HEK293 (cell line): Measurements from ENCODE around the gene KCNMA1.

Experiments used
- ZNF24 ChIP-seq: fragments of 450-650 bp; formaldehyde crosslinking; IDR thresholded peaks from 2 replicates; pipeline ENCODE4 v1.5.1; 2016; ENCODE audit warnings: missing biosample characterization, missing genetic modification characterization
- TF ChIP-seq, protein P1 (sequence below): sonication (generic); formaldehyde crosslinking; IDR thresholded peaks from 2 replicates; pipeline ENCODE4 v1.8.1; 2022; ENCODE audit warnings: mild to moderate bottlenecking, moderate library complexity, missing genetic modification reagents
- TF ChIP-seq, protein P2 (sequence below): fragments of 450-650 bp; formaldehyde crosslinking; IDR thresholded peaks from 2 replicates; pipeline ENCODE4 v1.5.1; 2016; ENCODE audit warnings: missing biosample characterization, missing genetic modification characterization
- TF ChIP-seq, protein P3 (sequence below): fragments of 450-650 bp; formaldehyde crosslinking; IDR thresholded peaks from 2 replicates; pipeline ENCODE4 v1.5.1; 2016; ENCODE audit warnings: missing biosample characterization, missing genetic modification characterization
- TF ChIP-seq, protein P4 (sequence below): fragments of 450-650 bp; formaldehyde crosslinking; IDR thresholded peaks from 2 replicates; pipeline ENCODE4 v1.5.1; 2016; ENCODE audit warnings: missing biosample characterization, missing genetic modification characterization
- TF ChIP-seq, protein P5 (sequence below): fragments of 450-650 bp; formaldehyde crosslinking; IDR thresholded peaks from 2 replicates; pipeline ENCODE4 v1.5.1; 2016; ENCODE audit warnings: missing biosample characterization, missing genetic modification characterization, low read depth

DNA sequence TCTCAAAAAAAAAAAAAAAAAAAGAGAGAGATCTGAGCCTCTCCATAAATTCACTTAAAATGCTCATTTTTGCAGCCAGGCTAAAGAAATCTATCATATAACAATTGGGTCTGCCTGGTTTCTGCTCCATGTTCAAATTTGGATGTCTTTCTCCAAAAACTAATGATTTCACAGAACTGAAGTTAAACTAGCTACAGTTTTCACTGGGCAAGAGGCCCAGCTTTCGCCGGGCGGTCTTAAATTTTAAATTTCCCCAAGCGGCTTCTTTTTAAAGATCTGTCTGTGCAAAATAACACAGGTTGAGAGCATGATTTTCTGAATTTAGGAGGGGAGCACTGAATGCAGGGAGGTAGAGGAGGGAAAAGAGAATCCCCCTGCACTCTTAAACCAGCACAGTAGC lies 603.4 kb downstream of the KCNMA1 start:
- no peak for TF ChIP-seq ZNF24
- TF ChIP-seq, protein P1, sequence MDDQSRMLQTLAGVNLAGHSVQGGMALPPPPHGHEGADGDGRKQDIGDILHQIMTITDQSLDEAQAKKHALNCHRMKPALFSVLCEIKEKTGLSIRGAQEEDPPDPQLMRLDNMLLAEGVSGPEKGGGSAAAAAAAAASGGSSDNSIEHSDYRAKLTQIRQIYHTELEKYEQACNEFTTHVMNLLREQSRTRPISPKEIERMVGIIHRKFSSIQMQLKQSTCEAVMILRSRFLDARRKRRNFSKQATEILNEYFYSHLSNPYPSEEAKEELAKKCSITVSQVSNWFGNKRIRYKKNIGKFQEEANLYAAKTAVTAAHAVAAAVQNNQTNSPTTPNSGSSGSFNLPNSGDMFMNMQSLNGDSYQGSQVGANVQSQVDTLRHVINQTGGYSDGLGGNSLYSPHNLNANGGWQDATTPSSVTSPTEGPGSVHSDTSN (CRISPR knock-in tag), result no peak
- TF ChIP-seq, protein P2, sequence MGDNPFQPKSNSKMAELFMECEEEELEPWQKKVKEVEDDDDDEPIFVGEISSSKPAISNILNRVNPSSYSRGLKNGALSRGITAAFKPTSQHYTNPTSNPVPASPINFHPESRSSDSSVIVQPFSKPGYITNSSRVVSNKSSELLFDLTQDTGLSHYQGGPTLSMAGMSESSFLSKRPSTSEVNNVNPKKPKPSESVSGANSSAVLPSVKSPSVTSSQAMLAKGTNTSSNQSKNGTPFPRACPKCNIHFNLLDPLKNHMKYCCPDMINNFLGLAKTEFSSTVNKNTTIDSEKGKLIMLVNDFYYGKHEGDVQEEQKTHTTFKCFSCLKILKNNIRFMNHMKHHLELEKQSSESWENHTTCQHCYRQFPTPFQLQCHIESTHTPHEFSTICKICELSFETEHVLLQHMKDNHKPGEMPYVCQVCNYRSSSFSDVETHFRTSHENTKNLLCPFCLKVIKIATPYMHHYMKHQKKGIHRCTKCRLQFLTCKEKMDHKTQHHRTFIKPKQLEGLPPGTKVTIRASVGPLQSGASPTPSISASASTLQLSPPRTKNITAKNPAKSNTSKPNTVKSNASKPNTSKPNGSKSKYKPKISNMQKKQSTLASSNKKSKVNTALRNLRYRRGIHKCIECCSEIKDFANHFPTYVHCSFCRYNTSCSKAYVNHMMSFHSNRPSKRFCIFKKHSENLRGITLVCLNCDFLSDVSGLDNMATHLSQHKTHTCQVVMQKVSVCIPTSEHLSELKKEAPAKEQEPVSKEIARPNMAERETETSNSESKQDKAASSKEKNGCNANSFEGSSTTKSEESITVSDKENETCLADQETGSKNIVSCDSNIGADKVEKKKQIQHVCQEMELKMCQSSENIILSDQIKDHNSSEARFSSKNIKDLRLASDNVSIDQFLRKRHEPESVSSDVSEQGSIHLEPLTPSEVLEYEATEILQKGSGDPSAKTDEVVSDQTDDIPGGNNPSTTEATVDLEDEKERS (tag by site-specific recombination), result no peak
- TF ChIP-seq, protein P3, sequence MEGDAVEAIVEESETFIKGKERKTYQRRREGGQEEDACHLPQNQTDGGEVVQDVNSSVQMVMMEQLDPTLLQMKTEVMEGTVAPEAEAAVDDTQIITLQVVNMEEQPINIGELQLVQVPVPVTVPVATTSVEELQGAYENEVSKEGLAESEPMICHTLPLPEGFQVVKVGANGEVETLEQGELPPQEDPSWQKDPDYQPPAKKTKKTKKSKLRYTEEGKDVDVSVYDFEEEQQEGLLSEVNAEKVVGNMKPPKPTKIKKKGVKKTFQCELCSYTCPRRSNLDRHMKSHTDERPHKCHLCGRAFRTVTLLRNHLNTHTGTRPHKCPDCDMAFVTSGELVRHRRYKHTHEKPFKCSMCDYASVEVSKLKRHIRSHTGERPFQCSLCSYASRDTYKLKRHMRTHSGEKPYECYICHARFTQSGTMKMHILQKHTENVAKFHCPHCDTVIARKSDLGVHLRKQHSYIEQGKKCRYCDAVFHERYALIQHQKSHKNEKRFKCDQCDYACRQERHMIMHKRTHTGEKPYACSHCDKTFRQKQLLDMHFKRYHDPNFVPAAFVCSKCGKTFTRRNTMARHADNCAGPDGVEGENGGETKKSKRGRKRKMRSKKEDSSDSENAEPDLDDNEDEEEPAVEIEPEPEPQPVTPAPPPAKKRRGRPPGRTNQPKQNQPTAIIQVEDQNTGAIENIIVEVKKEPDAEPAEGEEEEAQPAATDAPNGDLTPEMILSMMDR (tag by site-specific recombination), result no peak
- TF ChIP-seq, protein P4, sequence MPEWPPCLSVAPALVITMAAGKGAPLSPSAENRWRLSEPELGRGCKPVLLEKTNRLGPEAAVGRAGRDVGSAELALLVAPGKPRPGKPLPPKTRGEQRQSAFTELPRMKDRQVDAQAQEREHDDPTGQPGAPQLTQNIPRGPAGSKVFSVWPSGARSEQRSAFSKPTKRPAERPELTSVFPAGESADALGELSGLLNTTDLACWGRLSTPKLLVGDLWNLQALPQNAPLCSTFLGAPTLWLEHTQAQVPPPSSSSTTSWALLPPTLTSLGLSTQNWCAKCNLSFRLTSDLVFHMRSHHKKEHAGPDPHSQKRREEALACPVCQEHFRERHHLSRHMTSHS, result no peak
- TF ChIP-seq, protein P5, sequence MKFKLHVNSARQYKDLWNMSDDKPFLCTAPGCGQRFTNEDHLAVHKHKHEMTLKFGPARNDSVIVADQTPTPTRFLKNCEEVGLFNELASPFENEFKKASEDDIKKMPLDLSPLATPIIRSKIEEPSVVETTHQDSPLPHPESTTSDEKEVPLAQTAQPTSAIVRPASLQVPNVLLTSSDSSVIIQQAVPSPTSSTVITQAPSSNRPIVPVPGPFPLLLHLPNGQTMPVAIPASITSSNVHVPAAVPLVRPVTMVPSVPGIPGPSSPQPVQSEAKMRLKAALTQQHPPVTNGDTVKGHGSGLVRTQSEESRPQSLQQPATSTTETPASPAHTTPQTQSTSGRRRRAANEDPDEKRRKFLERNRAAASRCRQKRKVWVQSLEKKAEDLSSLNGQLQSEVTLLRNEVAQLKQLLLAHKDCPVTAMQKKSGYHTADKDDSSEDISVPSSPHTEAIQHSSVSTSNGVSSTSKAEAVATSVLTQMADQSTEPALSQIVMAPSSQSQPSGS, result no peak
